Suppressor macrophage (primary cell): ENCODE results near the gene DACT3.

ENCODE experiments used
- DNase-seq, 4 experiments: peaks; one replicate each; pipeline ENCODE4 v3.0.0-alpha.2; 2020 to 2022
- total RNA-seq, 17 experiments: gene quantifications; one replicate each; lab custom pipeline; 2026; ENCODE audit warnings: mixed read lengths in 6 of 17, inconsistent platforms in 3 of 17; lab: John Stamatoyannopoulos, UW

Gene DACT3
- 0.11 to 3.1 (median 0.73) reads per million in 17 experiments for total RNA-seq

GRCh38 chr19:46661020-46661731, at the start of gene DACT3:
TSS of gene DACT3 (minus strand) at chr19:46661182. CDS start at chr19:46661064, 118 bp downstream.
- peak; percentile 100 for DNase-seq

GRCh38 chr19:46710687-46711086, 49.7 kb upstream of the DACT3 start:
- DNase-seq, result no peak

GRCh38 chr19:46704379-46705076, 43.5 kb upstream of the DACT3 start:
- peak; percentile 73 to 94 (median 86) for DNase-seq

- no peak for DNase-seq
Measured at GRCh38 chr19:46700704-46701103, 39.7 kb upstream of the DACT3 start.

GRCh38 chr19:46698395-46699321, 37.7 kb upstream of the DACT3 start:
- no peak for DNase-seq

GRCh38 chr19:46697204-46697960, 36.4 kb upstream of the DACT3 start:
- DNase-seq, result peak; percentile 30 to 61 (median 40)

- no peak for DNase-seq
Measured at GRCh38 chr19:46696866-46697203, 35.9 kb upstream of the DACT3 start.

GRCh38 chr19:46696052-46696451, 35.1 kb upstream of the DACT3 start:
- DNase-seq, result no peak

GRCh38 chr19:46693760-46694159, 32.8 kb upstream of the DACT3 start:
- no peak for DNase-seq

- DNase-seq, result no peak
Measured at GRCh38 chr19:46692918-46693722, 32.1 kb upstream of the DACT3 start.

GRCh38 chr19:46691948-46692347, 31.0 kb upstream of the DACT3 start:
- DNase-seq, result no peak

- no peak for DNase-seq
Measured at GRCh38 chr19:46691104-46691503, 30.1 kb upstream of the DACT3 start.

GRCh38 chr19:46689358-46689757, 28.4 kb upstream of the DACT3 start:
- no peak for DNase-seq

- no peak for DNase-seq
Measured at GRCh38 chr19:46687438-46688145, 26.6 kb upstream of the DACT3 start.

GRCh38 chr19:46685189-46685588, 24.2 kb upstream of the DACT3 start:
- no peak for DNase-seq

- DNase-seq, result peak in 1 of 4 experiments; percentile 33
Measured at GRCh38 chr19:46678110-46678732, 17.2 kb upstream of the DACT3 start.

- DNase-seq, result no peak
Measured at GRCh38 chr19:46674416-46675178, 13.6 kb upstream of the DACT3 start.

GRCh38 chr19:46670813-46671212, 9.8 kb upstream of the DACT3 start:
- no peak for DNase-seq

GRCh38 chr19:46668662-46669061, 7.7 kb upstream of the DACT3 start:
- DNase-seq, result no peak
